HG02610 (cell line): ENCODE measurements around the gene DLG4.
"Not testable (repeated sequence)": the region's sequence is repeated elsewhere in the genome, so short reads cannot be mapped to it uniquely, and the experiment has no call there.

Experiments used
- ATAC-seq: cut with Tn5 transposase; IDR thresholded peaks from one replicate; pipeline ENCODE4 v1.9.1; 2021; ENCODE audit warnings: mild to moderate bottlenecking, moderate library complexity; ENCODE audit not compliant: unreplicated experiment

Gene DLG4

GRCh38 chr17:7190276-7190917, 29.2 kb downstream of the DLG4 start:
- no peak for ATAC-seq

GRCh38 chr17:7186241-7186640, 33.4 kb downstream of the DLG4 start:
- ATAC-seq: no peak

DNA sequence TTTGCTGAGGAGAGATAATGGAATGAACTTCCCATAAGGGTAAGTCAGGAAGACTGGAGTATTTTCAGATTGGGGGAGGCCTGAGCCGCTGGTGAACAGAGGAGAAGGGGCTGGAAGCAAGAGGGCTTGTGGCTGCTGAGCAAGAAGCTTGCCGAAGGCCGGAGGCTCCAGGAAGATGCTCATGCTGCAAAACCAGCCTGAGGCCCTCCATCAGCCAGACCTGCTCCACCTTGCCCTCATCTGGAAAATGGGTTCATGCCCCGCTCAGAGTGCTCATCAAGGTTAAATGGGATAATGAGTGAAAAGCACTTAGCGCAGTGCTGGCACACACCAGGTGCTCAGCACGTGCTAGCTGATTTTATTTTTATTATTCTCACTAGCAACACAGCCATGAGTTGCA, 35.0 kb downstream of the DLG4 start:
- no peak for ATAC-seq

DNA sequence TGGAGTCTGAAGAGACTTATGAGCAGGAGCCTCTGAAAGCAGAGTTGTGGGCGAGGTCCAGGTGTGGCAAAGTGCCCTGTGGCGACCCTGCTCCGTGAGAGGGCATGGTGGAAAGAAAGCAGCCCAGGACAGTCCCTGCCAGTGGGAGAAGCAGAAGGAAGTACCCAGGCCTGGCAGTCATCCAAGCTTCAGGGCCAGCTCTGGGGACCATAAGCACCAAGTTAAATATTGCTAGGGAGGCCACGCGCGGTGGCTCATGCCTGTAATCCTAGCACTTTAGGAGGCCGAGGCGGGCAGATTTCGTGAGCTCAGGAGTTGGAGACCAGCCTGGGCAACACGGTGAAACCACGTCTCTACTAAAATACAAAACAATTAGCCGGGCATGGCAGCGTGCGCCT, 35.5 kb downstream of the DLG4 start:
- ATAC-seq: no peak

GRCh38 chr17:7183433-7184090, 36.1 kb downstream of the DLG4 start:
- no peak for ATAC-seq

- ATAC-seq: not testable (repeated sequence)
Observed at GRCh38 chr17:7182101-7182500, 37.5 kb downstream of the DLG4 start.

GRCh38 chr17:7179317-7180254, 40.0 kb downstream of the DLG4 start, which contains the start of gene ASGR1:
ASGR1 (minus strand) TSS chr17:7179370; CDS start chr17:7178563, 807 bp downstream.
- no peak for ATAC-seq

- ATAC-seq: no peak
Observed at GRCh38 chr17:7178973-7179316, 40.7 kb downstream of the DLG4 start.

- no peak for ATAC-seq
Observed at GRCh38 chr17:7177954-7178477, 41.6 kb downstream of the DLG4 start.

GRCh38 chr17:7177191-7177953, 42.3 kb downstream of the DLG4 start:
- no peak for ATAC-seq

DNA sequence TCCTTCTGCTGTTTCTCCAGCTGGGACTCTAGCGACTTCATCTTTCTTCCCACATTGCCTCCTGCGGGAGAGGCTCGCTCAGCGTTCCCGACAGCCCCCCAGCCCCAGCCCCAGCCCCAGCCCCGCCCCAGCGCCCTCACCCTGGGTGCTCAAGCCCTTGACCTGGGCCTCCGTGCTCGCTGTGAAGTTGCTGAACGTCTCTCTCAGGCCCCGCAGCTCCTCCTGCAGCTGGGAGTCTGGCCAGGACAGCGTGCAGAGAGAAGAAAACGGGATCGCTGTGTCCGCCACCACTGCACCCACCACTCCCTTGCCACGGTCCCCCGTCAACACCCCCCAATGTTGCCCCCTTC, 42.8 kb downstream of the DLG4 start:
- ATAC-seq: no peak

GRCh38 chr17:7176107-7176840, 43.4 kb downstream of the DLG4 start:
- no peak for ATAC-seq

GRCh38 chr17:7175330-7175733, 44.3 kb downstream of the DLG4 start:
- ATAC-seq: no peak

- no peak for ATAC-seq
Observed at GRCh38 chr17:7174603-7175326, 44.9 kb downstream of the DLG4 start.

DNA sequence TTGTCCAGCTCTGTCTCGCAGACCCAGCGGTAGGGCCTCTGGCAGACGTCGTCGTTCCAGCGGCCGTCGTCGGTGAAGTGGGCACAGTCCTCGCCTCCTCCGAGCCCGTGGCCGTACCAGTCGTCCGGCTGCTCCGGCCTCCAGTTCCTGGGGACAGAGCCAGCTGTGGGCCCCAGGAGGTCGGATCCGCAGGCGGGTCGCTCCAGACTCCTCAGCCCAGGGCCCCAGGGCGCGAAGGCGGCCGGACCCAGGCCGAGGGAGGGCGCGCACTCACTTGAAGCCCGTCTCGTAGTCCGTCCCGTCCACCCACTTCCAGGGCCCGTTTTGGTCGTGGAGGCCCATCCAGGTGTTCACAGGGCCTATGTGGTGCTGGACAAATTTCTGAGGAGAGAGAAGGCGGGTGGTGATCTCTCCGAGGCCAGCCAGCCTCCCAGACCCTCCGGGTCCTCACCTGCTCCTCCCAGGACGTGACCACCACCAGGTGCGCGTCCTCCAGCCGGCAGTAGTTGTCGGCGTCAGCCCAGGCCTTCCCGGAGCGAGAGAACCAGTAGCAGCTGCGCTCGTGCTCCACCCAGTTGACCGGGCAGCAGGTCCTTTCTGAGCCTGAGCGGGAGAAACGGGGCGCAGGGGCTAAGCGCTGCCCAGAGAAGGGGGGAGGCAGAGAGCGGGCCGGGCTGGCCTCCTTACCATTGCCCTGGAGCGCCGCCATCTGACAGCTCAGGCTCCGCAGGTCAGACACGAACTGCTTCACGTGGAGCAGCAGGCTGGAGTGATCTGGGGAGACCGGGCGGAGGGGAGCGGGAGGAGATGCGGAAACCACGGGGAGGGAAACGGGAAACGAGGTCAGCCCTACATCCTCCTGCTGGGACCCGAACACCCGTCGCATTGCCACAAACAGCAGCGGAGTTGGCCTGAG, 45.7 kb downstream of the DLG4 start:
- no peak for ATAC-seq

- not testable (repeated sequence) for ATAC-seq
Observed at GRCh38 chr17:7172522-7173191, 47.0 kb downstream of the DLG4 start.

- not testable (repeated sequence) for ATAC-seq
Observed at GRCh38 chr17:7169565-7169908, 50.1 kb downstream of the DLG4 start.
